ENCODE measurements around the gene SLFN13.
"Not testable (repeated sequence)": the region's sequence is repeated elsewhere in the genome, so short reads cannot be mapped to it uniquely, and the experiment has no call there.

The SLFN13 gene

DNA sequence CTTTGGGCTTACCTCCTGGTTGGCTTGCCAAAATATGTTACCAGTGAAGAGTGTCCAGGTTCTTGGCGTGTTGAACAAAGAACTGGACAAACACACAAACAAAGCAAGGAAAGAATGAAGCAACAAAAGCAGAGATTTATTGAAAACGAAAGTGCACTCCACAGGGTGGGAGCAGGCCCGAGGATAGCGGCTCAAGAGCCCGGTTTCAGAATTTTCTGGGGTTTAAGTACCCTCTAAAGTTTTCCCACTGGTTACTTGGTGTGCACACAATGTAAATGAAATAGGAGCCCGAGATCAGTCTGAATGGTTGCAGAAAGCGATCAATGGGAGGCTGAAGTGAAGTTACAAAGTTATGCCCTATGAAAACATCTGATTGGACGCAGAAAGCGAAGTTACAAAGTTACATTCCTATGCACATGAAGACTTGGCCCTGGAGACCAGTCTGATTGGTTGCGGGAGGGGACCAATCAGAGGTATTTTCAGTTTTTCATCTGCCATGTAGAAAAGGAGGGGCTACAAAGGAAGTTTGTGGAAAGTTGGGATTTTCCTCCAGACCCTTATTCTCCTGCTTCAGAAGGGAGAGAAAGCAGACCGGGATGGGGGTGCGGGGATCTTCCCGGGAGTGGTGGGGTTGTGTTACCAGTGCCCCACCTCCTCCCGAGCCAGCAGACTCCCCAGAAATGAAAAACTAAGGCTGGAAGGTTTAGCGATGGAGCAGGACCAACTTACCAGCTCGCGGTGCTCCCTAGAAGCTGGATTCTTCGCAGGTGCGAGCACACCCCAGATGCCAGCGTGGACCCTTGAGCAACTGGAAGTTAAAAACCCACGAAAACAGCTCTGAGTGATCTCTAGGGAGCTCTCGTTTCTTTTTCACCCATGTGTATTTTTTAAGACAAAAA is 16.1 kb downstream of the SLFN13 start, which contains the start of gene SLFN12:
Gene SLFN12 (minus strand): TSS at position 325 of the 899 bp plus-strand sequence. CDS start 9,472 bp downstream, outside the sequence.
- peak; percentile 83 for DNase-seq

DNA sequence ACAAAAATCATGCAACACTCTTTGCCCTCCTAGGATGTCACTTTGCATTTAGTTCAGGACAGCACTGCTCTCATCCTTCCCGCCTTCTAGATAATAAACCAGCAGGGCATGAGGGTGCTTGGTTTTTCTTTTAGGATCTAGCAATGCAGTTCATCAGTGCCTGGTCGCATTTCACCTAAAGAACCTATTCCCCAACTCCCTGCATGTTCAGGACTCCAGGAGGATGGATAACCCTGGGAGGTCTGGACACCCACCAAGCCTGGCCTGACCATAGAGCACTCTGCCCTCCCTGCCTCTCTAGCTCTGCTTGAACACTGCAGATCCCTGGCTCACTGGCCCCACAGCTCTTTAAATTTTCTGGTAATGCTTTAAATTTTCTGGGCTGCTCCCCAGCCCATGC is 18.9 kb downstream of the SLFN13 start:
- no peak for DNase-seq

DNA sequence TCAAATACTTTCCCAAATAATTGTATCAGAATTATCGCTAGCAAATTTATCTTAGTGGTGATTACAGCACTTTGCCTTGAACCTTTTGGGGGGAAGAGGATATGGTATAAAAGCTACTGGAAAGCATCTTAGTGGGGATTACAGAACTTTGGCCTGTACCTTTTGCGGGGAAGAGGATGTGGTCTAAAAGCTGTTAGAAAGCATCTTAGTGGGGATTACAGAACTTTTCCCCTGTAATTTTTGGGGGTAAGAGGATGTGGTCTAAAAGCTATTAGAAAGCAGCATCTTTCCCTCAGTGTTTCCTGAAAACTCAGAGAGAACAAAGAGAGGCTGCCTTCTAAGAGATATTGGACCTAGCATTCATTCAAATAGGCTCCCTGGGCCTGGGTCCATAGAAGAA is 20.3 kb downstream of the SLFN13 start:
- DNase-seq, result no peak

DNA sequence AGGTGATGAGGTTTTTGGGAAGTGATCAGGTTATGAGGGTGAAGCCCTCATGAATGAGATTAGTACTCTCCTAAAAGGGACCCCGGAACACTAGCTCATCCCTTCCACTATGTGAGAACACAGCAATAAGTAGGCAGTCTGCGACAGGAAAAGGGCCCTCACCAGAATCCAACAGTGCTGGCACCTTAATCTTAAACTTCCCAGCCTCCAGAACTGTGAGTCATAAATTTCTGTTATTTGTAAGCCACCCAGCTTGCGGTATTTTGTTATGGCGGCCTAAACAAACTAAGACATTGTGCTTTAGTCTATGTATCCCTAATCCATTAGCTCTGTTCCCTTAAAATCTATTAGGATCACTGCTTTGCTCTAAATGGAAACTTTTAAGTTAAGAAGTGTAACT is 24.8 kb downstream of the SLFN13 start:
- DNase-seq, result no peak

DNA sequence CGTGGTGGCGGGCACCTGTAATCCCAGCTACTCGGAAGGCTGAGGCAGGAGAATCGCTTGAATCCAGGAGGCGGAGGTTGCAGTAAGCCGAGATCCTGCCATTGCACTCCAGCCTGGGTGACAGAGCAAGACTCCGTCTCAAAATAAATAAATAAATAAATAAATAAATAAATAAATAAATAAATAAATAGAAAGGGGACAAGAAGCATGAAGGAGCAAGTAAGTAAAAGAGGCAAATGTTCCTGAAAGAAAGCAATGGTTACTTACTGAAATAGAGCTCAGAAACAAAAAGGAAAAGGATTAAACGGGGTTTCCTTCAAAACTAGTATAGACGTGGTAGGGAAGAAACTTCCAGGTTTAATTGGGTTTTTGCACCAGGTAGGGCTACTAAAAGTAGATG is 27.5 kb downstream of the SLFN13 start:
- DNase-seq, result not testable (repeated sequence)

DNA sequence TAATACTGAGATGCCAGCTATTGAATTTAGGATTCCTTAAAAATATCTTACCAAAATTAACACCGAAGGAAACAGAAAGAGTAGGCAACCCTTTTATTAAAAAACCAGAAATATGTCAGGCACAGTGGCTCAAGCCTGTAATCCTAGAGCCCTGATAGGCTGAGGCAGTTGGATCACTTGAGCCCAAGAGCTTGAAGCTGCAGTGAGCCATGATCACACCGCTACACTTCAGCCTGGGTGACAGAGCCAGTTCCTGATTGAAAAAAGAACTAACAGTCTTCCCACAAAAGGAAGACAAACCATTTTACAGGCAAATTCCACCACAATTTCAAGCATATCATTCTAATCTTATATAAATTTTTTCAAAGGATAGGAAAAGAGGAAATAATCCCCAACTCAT is 31.9 kb downstream of the SLFN13 start:
- DNase-seq, result no peak

DNA sequence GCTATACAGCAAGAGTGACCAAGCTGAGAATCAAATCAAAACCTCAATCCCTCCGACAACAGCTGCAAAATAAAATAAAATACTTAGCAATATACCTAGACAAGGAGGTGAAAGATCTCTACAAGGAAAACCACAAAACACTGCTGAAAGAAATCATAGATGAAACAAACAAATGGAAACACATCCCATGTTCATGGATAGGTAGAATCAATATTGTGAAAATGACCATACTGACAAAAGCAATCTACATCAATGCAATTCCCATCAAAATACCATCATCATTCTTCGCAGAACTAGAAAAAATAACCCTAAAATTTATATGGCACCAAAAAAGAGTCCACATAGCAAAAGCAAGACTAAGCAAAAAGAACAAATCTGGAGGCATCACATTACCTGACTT is 33.9 kb downstream of the SLFN13 start:
- not testable (repeated sequence) for DNase-seq

DNA sequence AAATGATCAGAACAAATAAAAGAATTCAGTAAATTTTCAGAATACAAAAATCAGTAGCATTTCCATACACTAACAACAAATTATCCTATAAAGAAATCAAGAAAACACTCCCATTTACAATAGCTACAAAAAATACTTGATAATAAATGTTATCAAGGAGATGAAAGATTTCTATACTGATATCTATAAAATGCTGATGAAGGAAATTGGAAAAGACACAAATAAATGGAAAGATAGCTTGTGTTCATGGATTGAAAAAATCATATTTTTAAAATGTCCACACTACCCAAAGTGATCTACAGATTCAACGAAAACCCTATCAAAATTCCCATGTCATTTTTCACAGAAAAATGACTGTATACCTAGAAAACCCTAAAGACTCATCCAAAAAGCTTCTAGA is 34.3 kb downstream of the SLFN13 start:
- no peak for DNase-seq

DNA sequence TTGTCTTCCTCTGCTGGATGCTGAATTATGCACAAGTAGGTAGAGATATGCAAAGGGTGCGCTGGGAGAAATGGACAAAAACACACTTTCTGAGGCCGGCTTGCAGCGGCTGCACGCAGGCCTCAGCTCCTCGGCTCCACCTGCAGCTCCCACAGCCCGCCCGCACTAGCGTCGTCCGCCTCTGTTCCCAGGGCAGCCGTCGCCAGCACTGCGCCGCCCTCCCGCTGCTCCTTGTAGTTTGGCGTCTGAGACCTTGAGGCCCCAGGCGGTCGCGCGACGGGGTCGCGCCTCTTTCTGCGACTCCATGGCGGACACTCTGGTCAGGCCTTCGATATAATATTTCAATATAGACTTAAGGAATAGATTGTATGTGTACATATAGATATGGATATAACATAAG is 41.0 kb downstream of the SLFN13 start:
- no peak for DNase-seq

DNA sequence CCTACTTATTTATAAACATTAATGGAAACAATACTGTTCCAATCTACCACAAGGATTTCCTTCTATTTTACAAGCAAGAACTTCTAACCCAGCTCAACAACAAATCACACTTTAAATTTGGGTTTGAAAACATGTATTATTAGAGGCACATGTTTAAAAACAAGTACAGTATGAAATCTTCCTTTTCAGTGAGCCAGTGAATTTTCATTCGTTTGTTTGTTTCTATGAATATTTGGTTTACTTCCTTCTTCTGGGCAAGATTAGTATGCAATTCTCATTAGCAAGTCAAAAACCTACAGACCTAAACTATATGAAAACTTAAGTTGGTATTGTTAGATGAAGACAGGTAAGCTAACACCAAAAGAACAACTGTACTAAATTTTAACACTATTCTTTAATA is 42.0 kb downstream of the SLFN13 start:
- no peak for DNase-seq

DNA sequence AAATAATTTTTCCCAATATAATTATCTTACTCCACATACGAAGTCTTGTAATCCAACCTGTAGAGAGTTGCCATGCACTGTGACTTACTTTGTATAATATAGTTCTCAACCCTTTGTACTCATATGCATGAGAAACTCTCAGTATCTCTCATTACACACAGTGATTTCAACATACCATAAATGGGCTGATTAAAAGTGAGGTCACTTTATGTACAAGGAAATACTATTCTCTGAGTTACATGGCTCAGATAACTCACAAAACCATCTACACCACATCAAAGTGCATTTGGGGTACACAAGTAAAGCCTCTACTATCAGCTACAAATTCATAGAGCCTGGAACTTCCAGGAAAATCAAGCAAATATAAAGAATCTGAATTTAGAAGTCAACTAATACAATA is 44.2 kb downstream of the SLFN13 start:
- DNase-seq, result no peak

DNA sequence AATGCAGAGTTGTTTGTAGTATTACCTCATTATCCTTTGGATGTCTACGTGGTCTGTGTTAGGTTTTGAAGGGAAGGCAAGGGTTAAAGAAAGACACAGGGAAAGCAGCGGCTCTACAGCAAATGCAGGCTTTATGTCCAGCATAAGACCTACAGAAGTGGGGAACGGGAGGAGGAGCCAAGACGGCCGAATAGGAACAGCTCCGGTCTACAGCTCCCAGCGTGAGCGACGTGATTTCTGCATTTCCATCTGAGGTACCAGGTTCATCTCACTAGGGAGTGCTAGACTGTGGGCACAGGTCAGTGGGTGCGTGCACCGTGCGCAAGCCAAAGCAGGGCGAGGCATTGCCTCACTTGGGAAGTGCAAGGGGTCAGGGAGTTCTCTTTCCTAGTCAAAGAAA is 54.8 kb downstream of the SLFN13 start:
- not testable (repeated sequence) for DNase-seq

DNA sequence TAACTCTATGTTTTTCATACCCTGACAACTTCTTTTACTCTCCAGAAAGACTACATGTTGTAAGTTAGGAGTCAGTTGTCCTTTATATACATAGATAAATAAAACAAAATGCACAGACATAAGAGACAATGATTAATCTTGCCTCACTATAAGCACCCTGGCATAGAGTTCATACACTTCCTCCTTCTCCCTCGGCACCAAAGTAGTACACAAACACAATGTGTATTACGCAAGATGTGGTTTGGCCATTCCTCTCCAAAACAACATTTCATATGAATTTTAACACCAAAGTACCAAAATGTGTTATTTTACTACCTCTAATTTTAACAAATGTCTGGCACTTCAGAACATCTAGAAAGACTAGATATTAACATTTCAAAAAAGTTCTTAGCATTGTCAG is 57.9 kb downstream of the SLFN13 start:
- no peak for DNase-seq

DNA sequence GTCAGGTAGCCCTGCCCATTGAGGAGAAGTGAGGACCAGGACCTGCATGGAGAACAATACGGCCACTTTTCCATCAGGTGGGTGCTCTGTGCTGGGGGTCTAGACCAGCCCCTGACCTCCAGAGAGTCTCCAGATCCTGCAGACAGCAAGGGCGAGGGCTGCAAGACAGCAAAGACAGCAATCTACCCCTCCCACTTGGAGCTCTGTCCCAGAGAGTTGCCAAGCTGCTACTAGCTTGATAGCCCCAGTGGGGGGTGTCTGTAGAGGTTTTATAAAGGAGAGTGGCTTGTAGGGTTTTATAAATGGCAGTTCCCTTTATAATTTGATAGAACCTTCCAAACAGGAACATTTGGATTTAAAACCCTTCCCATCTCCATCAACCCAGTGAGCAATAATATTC is 58.4 kb downstream of the SLFN13 start:
- no peak for DNase-seq

DNA sequence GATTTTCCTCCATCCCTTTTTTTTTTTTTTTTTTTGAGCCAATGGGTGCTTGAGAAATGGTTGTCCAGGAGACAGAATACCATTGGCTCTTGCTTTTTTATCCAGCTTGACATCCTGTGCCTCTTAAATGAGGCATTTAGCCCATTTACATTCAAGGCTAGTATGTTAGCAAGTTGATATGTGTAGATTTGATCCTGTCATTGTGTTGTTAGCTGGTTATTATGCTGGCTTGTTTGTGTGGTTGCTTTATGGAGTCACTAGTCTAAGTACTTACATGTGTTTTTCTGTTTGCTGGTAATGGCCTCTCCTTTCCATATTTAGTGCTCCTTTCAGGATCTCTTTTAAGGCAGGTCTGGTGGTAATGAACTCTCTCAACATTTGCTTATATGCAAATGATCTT is 61.1 kb downstream of the SLFN13 start:
- DNase-seq, result no peak

Measured in hematopoietic multipotent progenitor cell treated with erythropoietin and hydrocortisone succinate and interleukin-3 and kit ligand, for 8 days (in vitro differentiated cells).